ENCODE data around the gene RAD51B. TPM values are rescaled to one million over a fixed set of nuclear protein-coding genes. Genes with fewer than 3 reads are reported as not detected.

RAD51B gene
- total RNA-seq, 1 experiment from 2014 or later = 23.3 TPM

- Histone ChIP-seq H3K4me3 (ENCODE audit: low read depth, low read length, poor library complexity, severe bottlenecking) (no peak overlapping the region), H3K27me3 (replicated peaks; ENCODE audit: insufficient read depth, low read depth, low read length, poor library complexity) (no peaks in the 10 kb centered on the region), H3K9me3 (ENCODE audit: low read depth, low read length, poor library complexity, severe bottlenecking) (no peaks in the 10 kb centered on the region), H3K4me1 (ENCODE audit: insufficient read depth, low read length, poor library complexity, severe bottlenecking) (peaks cover 24% of the 10 kb centered on the region), H3K27ac (ENCODE audit: low read depth, low read length, poor library complexity, severe bottlenecking) (no peak overlapping the region), H3K36me3 (ENCODE audit: insufficient read depth, low read length, poor library complexity, severe bottlenecking) (no peaks in the 10 kb centered on the region)
- no peak for TF ChIP-seq CTCF (conservative IDR thresholded peaks at IDR 0.05; ENCODE audit: low read depth, low read length)
- TF ChIP-seq EZH2 (IDR thresholded peaks at IDR 0.05; ENCODE audit: borderline replicate concordance, low read depth, low read length, poor library complexity, severe bottlenecking) = no peak
- POLR2A ChIA-PET (ENCODE audit: low non-redundant PET) = no interaction called here
- intact Hi-C loops (cut with micrococcal nuclease; ENCODE audit: unreplicated experiment) = no loop called here
- CTCF ChIA-PET = no interaction called here
- no TSS peak for BruUV-seq (replicated peaks)
- DNase-seq (ENCODE audit: low spot score) = no peak
These were observed 447.4 kb downstream of the RAD51B start for GRCh38 chr14:68266998-68267397.

- intact Hi-C loops (cut with micrococcal nuclease; ENCODE audit: unreplicated experiment) = no loop called here
- TF ChIP-seq CTCF (conservative IDR thresholded peaks at IDR 0.05; ENCODE audit: low read depth, low read length) (no peak), EZH2 (IDR thresholded peaks at IDR 0.05; ENCODE audit: borderline replicate concordance, low read depth, low read length, poor library complexity, severe bottlenecking) (no peak)
- Histone ChIP-seq H3K4me3 (ENCODE audit: low read depth, low read length, poor library complexity, severe bottlenecking) (no peak overlapping the region), H3K27ac (ENCODE audit: low read depth, low read length, poor library complexity, severe bottlenecking) (no peak overlapping the region), H3K4me1 (ENCODE audit: insufficient read depth, low read length, poor library complexity, severe bottlenecking) (peaks cover 21% of the 10 kb centered on the region), H3K9me3 (ENCODE audit: low read depth, low read length, poor library complexity, severe bottlenecking) (no peaks in the 10 kb centered on the region), H3K36me3 (ENCODE audit: insufficient read depth, low read length, poor library complexity, severe bottlenecking) (no peaks in the 10 kb centered on the region), H3K27me3 (replicated peaks; ENCODE audit: insufficient read depth, low read depth, low read length, poor library complexity) (no peaks in the 10 kb centered on the region)
- ChIA-PET POLR2A (ENCODE audit: low non-redundant PET) (no interaction called here), CTCF (no interaction called here)
- DNase-seq (ENCODE audit: low spot score) = no peak
- BruUV-seq (replicated peaks) = no TSS peak
These were observed 448.6 kb downstream of the RAD51B start for GRCh38 chr14:68268197-68268596.

GRCh38 chr14:68268719-68269118, 449.1 kb downstream of the RAD51B start:
- BruUV-seq (replicated peaks) = no TSS peak
- Histone ChIP-seq H3K36me3 (ENCODE audit: insufficient read depth, low read length, poor library complexity, severe bottlenecking) (no peaks in the 10 kb centered on the region), H3K4me3 (ENCODE audit: low read depth, low read length, poor library complexity, severe bottlenecking) (no peak overlapping the region), H3K27me3 (replicated peaks; ENCODE audit: insufficient read depth, low read depth, low read length, poor library complexity) (no peaks in the 10 kb centered on the region), H3K27ac (ENCODE audit: low read depth, low read length, poor library complexity, severe bottlenecking) (no peak overlapping the region), H3K9me3 (ENCODE audit: low read depth, low read length, poor library complexity, severe bottlenecking) (no peaks in the 10 kb centered on the region), H3K4me1 (ENCODE audit: insufficient read depth, low read length, poor library complexity, severe bottlenecking) (peaks cover 15% of the 10 kb centered on the region)
- intact Hi-C loops (cut with micrococcal nuclease; ENCODE audit: unreplicated experiment) = no loop called here
- DNase-seq (ENCODE audit: low spot score) = no peak
- POLR2A ChIA-PET (ENCODE audit: low non-redundant PET) = no interaction called here
- TF ChIP-seq CTCF (conservative IDR thresholded peaks at IDR 0.05; ENCODE audit: low read depth, low read length) = no peak
- TF ChIP-seq EZH2 (IDR thresholded peaks at IDR 0.05; ENCODE audit: borderline replicate concordance, low read depth, low read length, poor library complexity, severe bottlenecking) = no peak
- CTCF ChIA-PET = no interaction called here

Data from A673 (cell line).